KMS-11 (cell line): ENCODE results near the gene ABT1.

Source experiments
- H2AFZ ChIP-seq: fragments of 200-600 bp; sonication (generic); 2 replicates; pipeline ENCODE4 v1.6.1; 2016; ENCODE audit warnings: antibody characterized with exemption, mixed run types, low read depth
- H3K27ac ChIP-seq: fragments of 200-600 bp; sonication (generic); 2 replicates; pipeline ENCODE4 v1.6.1; 2016; ENCODE audit warnings: mild to moderate bottlenecking, mixed run types
- H3K27me3 ChIP-seq: fragments of 200-600 bp; sonication (generic); 2 replicates; pipeline ENCODE4 v1.6.1; 2017; ENCODE audit warnings: mild to moderate bottlenecking, low read depth, mixed run types, moderate library complexity; ENCODE audit not compliant: insufficient read depth
- H3K36me3 ChIP-seq: fragments of 200-600 bp; sonication (generic); 2 replicates; pipeline ENCODE4 v1.6.1; 2017; ENCODE audit warnings: mild to moderate bottlenecking, mixed run types; ENCODE audit not compliant: insufficient read depth
- H3K4me1 ChIP-seq: fragments of 200-600 bp; sonication (generic); 2 replicates; pipeline ENCODE4 v1.6.1; 2016; ENCODE audit warnings: mild to moderate bottlenecking, low read depth, mixed run types; ENCODE audit not compliant: poor library complexity, severe bottlenecking
- H3K4me2 ChIP-seq: fragments of 200-600 bp; sonication (generic); 2 replicates; pipeline ENCODE4 v1.7.0; 2016; ENCODE audit warnings: mild to moderate bottlenecking, mixed run types
- H3K4me3 ChIP-seq: fragments of 200-600 bp; sonication (generic); IDR thresholded peaks from 2 replicates; pipeline ENCODE4 v1.6.1; 2017; ENCODE audit warnings: low read depth, low read length, mixed read lengths; ENCODE audit not compliant: insufficient read depth
- H3K79me2 ChIP-seq: fragments of 200-600 bp; sonication (generic); 2 replicates; pipeline ENCODE4 v1.6.1; 2016; ENCODE audit warnings: low read depth, mixed run types; ENCODE audit not compliant: insufficient read depth
- H3K9ac ChIP-seq: fragments of 200-600 bp; sonication (generic); 2 replicates; pipeline ENCODE4 v1.6.1; 2016; ENCODE audit warnings: mild to moderate bottlenecking, mixed run types
- H4K20me1 ChIP-seq: fragments of 200-600 bp; sonication (generic); 2 replicates; pipeline ENCODE4 v1.6.1; 2016; ENCODE audit warnings: mild to moderate bottlenecking, mixed run types; ENCODE audit not compliant: insufficient read depth
- CTCF ChIP-seq: fragments of 200-600 bp; sonication (generic); conservative IDR thresholded peaks from 2 replicates; pipeline ENCODE4 v1.6.1; 2017; ENCODE audit warnings: low read depth, mild to moderate bottlenecking, antibody characterized with exemption, low read length, moderate library complexity, mixed read lengths

Gene ABT1

DNA sequence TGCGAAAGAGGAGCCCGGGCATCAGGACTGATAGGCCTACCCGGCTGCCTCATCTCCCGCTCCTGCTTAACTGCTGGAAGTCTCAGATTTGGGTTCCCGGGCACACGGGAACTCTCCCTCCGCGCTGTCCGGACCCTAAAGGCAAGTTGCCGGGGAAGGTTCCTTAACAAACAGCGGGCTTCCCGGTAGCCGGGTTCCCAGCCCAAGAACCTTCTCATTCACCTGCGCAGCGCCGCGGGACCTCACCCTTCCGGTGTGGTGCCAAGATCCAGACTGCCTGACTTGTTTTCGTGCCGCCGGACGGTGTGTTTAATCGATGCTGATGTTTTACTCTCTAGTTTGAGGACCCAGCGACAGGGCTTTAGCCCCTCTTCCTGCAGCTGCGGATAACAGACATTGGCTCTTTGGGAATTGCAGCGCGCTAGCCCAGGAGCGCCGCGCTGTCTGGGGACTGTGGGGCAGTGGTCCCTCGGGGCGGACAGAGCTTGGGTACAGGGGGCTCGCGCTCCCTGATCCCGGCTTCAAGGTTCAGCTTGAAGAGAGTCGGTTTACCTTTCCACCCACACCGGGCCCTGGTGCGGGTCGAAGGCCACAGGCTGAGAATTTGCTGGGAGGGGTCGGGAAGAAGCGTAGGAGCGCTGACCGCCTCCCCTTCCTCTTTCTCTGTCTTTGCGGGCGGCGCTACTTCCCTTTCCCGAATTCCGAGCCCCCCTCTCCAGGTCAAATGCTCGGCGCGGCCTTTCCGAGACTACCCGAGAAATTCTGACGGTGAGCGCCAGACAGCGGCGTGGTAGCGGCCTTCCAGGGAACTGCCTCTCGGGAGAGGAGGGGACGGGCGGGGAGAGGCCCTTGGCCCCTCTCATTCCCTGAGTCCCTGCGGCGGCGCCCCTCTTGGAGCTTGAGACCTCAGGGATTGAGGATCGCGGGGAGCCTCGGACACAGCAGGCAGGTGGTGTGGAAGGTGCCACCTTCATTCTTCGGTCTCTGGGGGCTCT lies 17.2 kb downstream of the ABT1 start:
- Histone ChIP-seq H4K20me1 (no peaks in the 10 kb centered on the region), H3K36me3 (no peaks in the 10 kb centered on the region), H3K79me2 (no peaks in the 10 kb centered on the region), H3K27ac (no peak overlapping the region), H2AFZ (no peak overlapping the region), H3K4me3 (no peak overlapping the region), H3K4me2 (no peak overlapping the region), H3K27me3 (no peaks in the 10 kb centered on the region), H3K9ac (no peak overlapping the region), H3K4me1 (no peaks in the 10 kb centered on the region)
- TF ChIP-seq CTCF: no peak

DNA sequence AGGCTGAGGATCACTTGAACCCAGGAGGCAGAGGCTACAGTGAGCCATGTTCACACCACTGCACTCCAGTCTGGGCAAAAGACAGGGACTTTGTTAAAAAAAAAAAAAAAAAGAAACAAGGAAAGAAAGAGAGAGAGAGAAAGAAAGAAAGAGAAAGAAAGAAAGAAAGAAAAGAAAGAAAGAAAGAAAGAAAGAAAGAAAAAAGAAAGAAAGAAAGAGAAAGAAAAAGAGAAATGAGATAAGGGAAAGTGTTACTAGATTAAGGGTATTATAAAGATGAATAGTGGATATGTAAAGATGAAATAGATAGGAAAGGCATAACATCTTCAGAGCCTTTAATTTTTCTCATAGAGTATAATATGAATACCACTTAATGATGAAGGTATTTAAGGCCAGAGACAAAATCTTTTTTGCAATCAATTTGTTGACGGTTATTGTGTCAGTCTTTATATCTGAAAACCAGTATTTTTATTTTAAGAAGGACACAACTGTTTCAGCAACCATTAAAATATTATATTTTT lies 26.6 kb downstream of the ABT1 start:
- no peak overlapping the region for H2AFZ ChIP-seq
- TF ChIP-seq CTCF: no peak
- no peaks in the 10 kb centered on the region for H3K27me3 ChIP-seq
- no peaks in the 10 kb centered on the region for H4K20me1 ChIP-seq
- no peak overlapping the region for H3K9ac ChIP-seq
- H3K79me2 ChIP-seq: no peaks in the 10 kb centered on the region
- H3K4me3 ChIP-seq: no peak overlapping the region
- no peaks in the 10 kb centered on the region for H3K36me3 ChIP-seq
- no peak overlapping the region for H3K27ac ChIP-seq
- no peak overlapping the region for H3K4me2 ChIP-seq
- H3K4me1 ChIP-seq: no peaks in the 10 kb centered on the region

DNA sequence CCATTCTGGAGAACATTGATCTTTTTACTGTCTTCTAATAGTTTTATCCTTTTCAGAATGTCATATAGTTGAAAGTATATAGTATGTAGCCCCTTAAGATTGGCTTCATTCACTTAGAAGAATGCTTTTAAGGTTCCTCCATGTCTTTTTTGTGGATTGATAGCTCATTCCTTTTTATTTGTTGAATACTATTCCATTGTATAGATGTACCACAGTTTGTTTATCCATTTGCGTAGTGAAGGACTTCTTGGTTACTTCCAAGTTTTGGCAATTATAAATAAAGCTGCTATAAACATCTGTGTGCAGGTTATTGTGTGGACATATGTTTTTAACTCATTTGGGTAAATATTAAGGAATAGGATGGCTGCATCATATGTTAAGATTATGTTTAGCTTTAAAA lies 27.8 kb downstream of the ABT1 start:
- no peaks in the 10 kb centered on the region for H3K36me3 ChIP-seq
- no peak overlapping the region for H3K4me2 ChIP-seq
- H4K20me1 ChIP-seq: no peaks in the 10 kb centered on the region
- H3K27me3 ChIP-seq: no peaks in the 10 kb centered on the region
- no peak overlapping the region for H3K4me3 ChIP-seq
- H3K4me1 ChIP-seq: no peaks in the 10 kb centered on the region
- no peak overlapping the region for H3K9ac ChIP-seq
- no peak overlapping the region for H2AFZ ChIP-seq
- no peak for TF ChIP-seq CTCF
- H3K79me2 ChIP-seq: no peaks in the 10 kb centered on the region
- no peak overlapping the region for H3K27ac ChIP-seq

GRCh38 chr6:26627843-26628242 lies 31.1 kb downstream of the ABT1 start:
- Histone ChIP-seq H2AFZ (no peak overlapping the region), H3K4me1 (no peaks in the 10 kb centered on the region), H3K79me2 (no peaks in the 10 kb centered on the region), H3K4me3 (no peak overlapping the region), H4K20me1 (no peaks in the 10 kb centered on the region), H3K4me2 (no peak overlapping the region), H3K27me3 (no peaks in the 10 kb centered on the region), H3K36me3 (no peaks in the 10 kb centered on the region), H3K27ac (no peak overlapping the region), H3K9ac (no peak overlapping the region)
- no peak for TF ChIP-seq CTCF
